PC-9 (cell line): ENCODE results near the gene SPEM3. TPM values are rescaled to one million over a fixed set of nuclear protein-coding genes. Genes with fewer than 3 reads are reported as not detected.

Source experiments
- BruUV-seq: library from RNA; stranded (reverse); fragments of 400-500 nt; replicated peaks from 2 replicates; lab custom pipeline; 2021; lab: Mats Ljungman, UMichigan
- CTCF ChIA-PET: fragments of 300-600 bp; sonication (Branson Sonifier 250); formaldehyde crosslinking; loops from one replicate; lab custom pipeline; 2022; ENCODE audit warnings: antibody characterized with exemption; lab: Charles Lee
- POLR2A ChIA-PET: fragments of 300-600 bp; sonication (Branson Sonifier 250); formaldehyde crosslinking; loops from one replicate; lab custom pipeline; 2022; ENCODE audit warnings: antibody characterized with exemption; ENCODE audit not compliant: unreplicated experiment; lab: Charles Lee
- DNase-seq, 2 experiments: peaks; one replicate each; pipeline versions ENCODE4 v3.0.0 to v3.0.0-alpha.2; 2015 to 2022; ENCODE audit warnings: mixed read lengths in 1 of 2
- H2AFZ ChIP-seq: fragments of 200-600 bp; sonication (generic); 2 replicates; pipeline ENCODE4 v1.8.1; 2017; ENCODE audit warnings: antibody characterized with exemption
- H3F3A ChIP-seq: fragments of 200-600 bp; sonication (generic); 2 replicates; pipeline ENCODE4 v1.8.1; 2017; ENCODE audit warnings: antibody characterized with exemption, mild to moderate bottlenecking, low read depth; ENCODE audit not compliant: insufficient read depth
- H3K27ac ChIP-seq: fragments of 200-600 bp; sonication (generic); 2 replicates; pipeline ENCODE4 v1.6.1; 2016; ENCODE audit warnings: mixed run types
- H3K27me3 ChIP-seq: fragments of 200-600 bp; sonication (generic); 2 replicates; pipeline ENCODE4 v1.6.1; 2016; ENCODE audit warnings: low read depth, mixed run types; ENCODE audit not compliant: insufficient read depth
- H3K36me3 ChIP-seq: fragments of 200-600 bp; sonication (generic); 2 replicates; pipeline ENCODE4 v1.6.1; 2016; ENCODE audit warnings: low read depth, mixed run types
- H3K4me1 ChIP-seq: fragments of 200-600 bp; sonication (generic); replicated peaks from 2 replicates; pipeline ENCODE4 v1.6.1; 2016; ENCODE audit warnings: mixed run types; ENCODE audit not compliant: insufficient read depth
- H3K4me2 ChIP-seq: fragments of 200-600 bp; sonication (generic); 2 replicates; pipeline ENCODE4 v1.6.1; 2017; ENCODE audit warnings: mixed run types
- H3K4me3 ChIP-seq: fragments of 200-600 bp; sonication (generic); 2 replicates; pipeline ENCODE4 v1.6.1; 2016; ENCODE audit warnings: mixed run types
- H3K79me2 ChIP-seq: fragments of 200-600 bp; sonication (generic); 2 replicates; pipeline ENCODE4 v1.6.1; 2017; ENCODE audit warnings: low read depth, mixed run types
- H3K9me2 ChIP-seq: fragments of 200-600 bp; sonication (generic); 2 replicates; pipeline ENCODE4 v1.8.1; 2017; ENCODE audit warnings: mild to moderate bottlenecking; ENCODE audit not compliant: insufficient read depth
- H3K9me3 ChIP-seq: fragments of 200-600 bp; sonication (generic); 2 replicates; pipeline ENCODE4 v1.8.1; 2016; ENCODE audit warnings: low read depth; ENCODE audit not compliant: insufficient read depth
- H4K20me1 ChIP-seq: fragments of 200-600 bp; sonication (generic); 2 replicates; pipeline ENCODE4 v1.8.1; 2017; ENCODE audit not compliant: insufficient read depth
- EZH2 ChIP-seq: fragments of 200-600 bp; sonication (generic); IDR thresholded peaks from 2 replicates; pipeline ENCODE4 v1.8.0; 2017; ENCODE audit warnings: antibody characterized with exemption, low read depth
- intact Hi-C: fragments of 100-400 bp; cut with micrococcal nuclease; formaldehyde crosslinking; loops from one replicate; pipeline ENCODE4 v1.10.0; 2022; ENCODE audit not compliant: unreplicated experiment
- total RNA-seq: library from RNA; stranded (reverse); gene quantifications from 2 replicates; pipeline ENCODE4 v1.2.3, GENCODE V29; 2021
- TF ChIP-seq, protein P1 (sequence below): fragments of 200-600 bp; sonication (generic); conservative IDR thresholded peaks from 2 replicates; pipeline ENCODE4 v1.6.1; 2017; ENCODE audit warnings: mixed run types, antibody characterized with exemption, mild to moderate bottlenecking, moderate library complexity

The SPEM3 gene
- total RNA-seq, 1 experiment from 2014 or later: not detected

DNA sequence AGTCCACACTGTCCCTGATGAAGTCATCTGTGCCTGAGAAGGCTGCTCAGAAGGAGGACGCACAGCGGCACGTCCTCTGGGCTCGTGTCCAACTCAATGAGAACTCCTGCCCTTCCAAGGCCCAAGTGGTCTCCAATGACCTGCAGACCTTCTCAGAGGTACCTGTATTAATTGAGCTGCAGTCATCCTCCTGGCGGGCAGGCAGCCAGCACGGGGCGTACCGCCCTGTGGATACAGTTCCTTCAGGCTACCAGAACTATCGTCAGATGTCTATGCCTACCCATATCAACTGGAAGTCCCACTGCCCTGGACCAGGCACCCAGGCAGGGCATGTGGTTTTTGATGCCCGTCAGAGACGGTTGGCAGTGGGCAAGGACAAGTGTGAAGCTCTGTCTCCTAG is 3.6 kb downstream of the SPEM3 start:
- intact Hi-C loops: no loop called here
- TF ChIP-seq, protein P1, sequence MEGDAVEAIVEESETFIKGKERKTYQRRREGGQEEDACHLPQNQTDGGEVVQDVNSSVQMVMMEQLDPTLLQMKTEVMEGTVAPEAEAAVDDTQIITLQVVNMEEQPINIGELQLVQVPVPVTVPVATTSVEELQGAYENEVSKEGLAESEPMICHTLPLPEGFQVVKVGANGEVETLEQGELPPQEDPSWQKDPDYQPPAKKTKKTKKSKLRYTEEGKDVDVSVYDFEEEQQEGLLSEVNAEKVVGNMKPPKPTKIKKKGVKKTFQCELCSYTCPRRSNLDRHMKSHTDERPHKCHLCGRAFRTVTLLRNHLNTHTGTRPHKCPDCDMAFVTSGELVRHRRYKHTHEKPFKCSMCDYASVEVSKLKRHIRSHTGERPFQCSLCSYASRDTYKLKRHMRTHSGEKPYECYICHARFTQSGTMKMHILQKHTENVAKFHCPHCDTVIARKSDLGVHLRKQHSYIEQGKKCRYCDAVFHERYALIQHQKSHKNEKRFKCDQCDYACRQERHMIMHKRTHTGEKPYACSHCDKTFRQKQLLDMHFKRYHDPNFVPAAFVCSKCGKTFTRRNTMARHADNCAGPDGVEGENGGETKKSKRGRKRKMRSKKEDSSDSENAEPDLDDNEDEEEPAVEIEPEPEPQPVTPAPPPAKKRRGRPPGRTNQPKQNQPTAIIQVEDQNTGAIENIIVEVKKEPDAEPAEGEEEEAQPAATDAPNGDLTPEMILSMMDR: no peak
- no peak for TF ChIP-seq EZH2
- ChIA-PET POLR2A (interaction anchor here (0.6 kb wide), 1 partner anchor 97 kb away, joined by 3 read pairs; no protein-coding TSS in a partner anchor), CTCF (no interaction called here)
- Histone ChIP-seq H3K27ac (no peak overlapping the region), H3K9me2 (no peaks in the 10 kb centered on the region), H3K9me3 (no peaks in the 10 kb centered on the region), H4K20me1 (no peaks in the 10 kb centered on the region), H3K36me3 (no peaks in the 10 kb centered on the region), H2AFZ (no peak overlapping the region), H3F3A (peaks cover 10% of the 10 kb centered on the region; the same call in 1 of the 2 replicates), H3K27me3 (no peaks in the 10 kb centered on the region), H3K79me2 (peaks cover 5% of the 10 kb centered on the region; the same call in 1 of the 2 replicates), H3K4me3 (no peak overlapping the region), H3K4me2 (no peak overlapping the region), H3K4me1 (0 out of 2 replicates have a peak, but pooled peaks cover 7% of the 10 kb centered on the region)
- no TSS peak for BruUV-seq
- no peak for DNase-seq

DNA sequence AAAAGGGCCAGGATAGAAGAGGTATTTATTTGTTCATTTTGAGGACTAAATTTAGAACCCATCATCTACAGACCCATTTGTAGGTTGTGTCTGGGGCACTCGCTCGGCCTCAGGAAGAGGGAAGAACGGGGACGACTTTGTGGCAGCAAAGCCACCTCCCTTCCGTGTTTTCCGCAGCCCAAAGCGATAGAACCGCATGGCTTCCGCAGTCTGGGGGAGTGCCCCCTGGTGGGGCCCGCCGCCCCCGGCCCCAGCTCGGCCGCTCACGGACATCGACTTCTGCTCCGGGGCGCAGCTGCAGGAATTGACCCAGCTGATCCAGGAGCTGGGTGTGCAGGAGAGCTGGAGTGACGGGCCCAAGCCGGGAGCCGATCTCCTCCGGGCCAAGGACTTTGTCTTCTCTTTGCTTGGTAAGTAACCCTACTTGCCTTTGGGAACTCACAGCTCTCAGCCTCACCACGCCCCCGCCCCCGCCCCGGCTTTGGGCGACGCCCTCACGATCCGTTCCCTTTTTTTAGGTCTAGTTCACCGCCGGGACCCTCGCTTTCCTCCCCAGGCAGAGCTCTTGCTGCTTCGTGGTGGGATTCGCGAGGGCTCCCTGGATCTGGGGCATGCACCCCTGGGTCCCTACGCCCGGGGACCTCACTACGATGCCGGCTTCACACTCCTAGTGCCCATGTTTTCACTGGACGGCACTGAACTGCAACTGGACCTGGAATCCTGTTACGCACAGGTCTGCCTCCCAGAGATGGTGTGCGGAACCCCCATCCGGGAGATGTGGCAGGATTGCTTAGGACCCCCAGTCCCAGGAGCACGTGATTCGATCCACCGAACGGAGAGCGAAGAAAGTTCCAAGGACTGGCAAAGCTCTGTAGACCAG is 7.3 kb downstream of the SPEM3 start:
- BruUV-seq: TSS peak; percentile 72
- peak overlapping the region; percentile 74 for H2AFZ ChIP-seq

More for the DNA sequence above, 7.3 kb downstream of the SPEM3 start:
- no peaks in the 10 kb centered on the region for H3K27me3 ChIP-seq
- H3K9me2 ChIP-seq: no peaks in the 10 kb centered on the region
- H3K79me2 ChIP-seq: peaks cover 8% of the 10 kb centered on the region; the same call in 1 of the 2 replicates
- H4K20me1 ChIP-seq: no peaks in the 10 kb centered on the region
- peak overlapping the region; percentile 68 for H3K27ac ChIP-seq
- 0 out of 2 replicates have a peak, but pooled peaks cover 7% of the 10 kb centered on the region for H3K4me1 ChIP-seq
- peak overlapping the region; percentile 90 for H3K4me2 ChIP-seq
- ChIA-PET CTCF (interaction anchor here (0.7 to 2.9 kb wide), 6 partner anchors 10 to 252 kb away, joined by 3 to 19 read pairs (median 4); partner anchors contain the start of genes PLSCR3, TMEM256 and TP53), POLR2A (interaction anchor here (0.5 to 1.5 kb wide), 8 partner anchors 10 to 251 kb away, joined by 3 to 34 read pairs (median 5); partner anchors contain the start of genes CD68, PLSCR3, TMEM256 and TP53)
- peaks cover 10% of the 10 kb centered on the region; the same call in 1 of the 2 replicates for H3F3A ChIP-seq
- intact Hi-C loops: loop anchor here (1.0 to 5.0 kb wide), 6 partner anchors 32 to 250 kb away; partner anchors contain the start of genes PLSCR3, POLR2A and TMEM256
- H3K36me3 ChIP-seq: no peaks in the 10 kb centered on the region
- H3K4me3 ChIP-seq: peak overlapping the region; percentile 57
- TF ChIP-seq, protein P1: no peak
- TF ChIP-seq EZH2: no peak
- DNase-seq: peak; percentile 55 to 59
- no peaks in the 10 kb centered on the region for H3K9me3 ChIP-seq
